ENCODE results near the gene DCP1B. TPM values are rescaled to one million over a fixed set of nuclear protein-coding genes. Genes with fewer than 3 reads are reported as not detected.

The DCP1B gene
- total and polyA plus RNA-seq, 2 of the 4 experiments (the other 2 are of a cell fraction): 13.3 to 19.7 TPM

- H3K27me3 ChIP-seq (ENCODE audit: control insufficient read depth, insufficient read depth, low read length): peaks cover 39% of the 10 kb centered on the region
- no CpG with 5 or more reads among the region's 4 CpGs for WGBS, 2 experiments (ENCODE audit: extremely low coverage in 2 of 2, insufficient read length in 1 of 2)
- POLR2A ChIA-PET (ENCODE audit: unreplicated experiment): no interaction called here
These were observed 23.1 kb upstream of the DCP1B start for GRCh38 chr12:2027351-2027750.

More at GRCh38 chr12:2027351-2027750, 23.1 kb upstream of the DCP1B start:
- BruUV-seq (replicated peaks): no TSS peak
- Histone ChIP-seq H2BK15ac (ENCODE audit: low read depth, low read length) (no peak overlapping the region), H3K36me3 (ENCODE audit: control insufficient read depth, insufficient read depth, low read length) (no peaks in the 10 kb centered on the region), H3K23ac (ENCODE audit: low read depth, low read length) (no peak overlapping the region), H2AFZ (replicated peaks; ENCODE audit: low read length, poor library complexity) (no peak overlapping the region), H2BK20ac (ENCODE audit: low read depth, low read length) (no peak overlapping the region), H4K8ac (ENCODE audit: low read depth in 2 of 2, low read length in 2 of 2) (no peak overlapping the region), H3K4me3 (ENCODE audit: insufficient read depth, low read depth, low read length) (no peak overlapping the region), H3K9me3 (ENCODE audit: control insufficient read depth, insufficient read depth, low read length) (peaks cover 2% of the 10 kb centered on the region), H3K4ac (ENCODE audit: low read depth, low read length) (no peak overlapping the region), H3K79me1 (ENCODE audit: low read depth in 1 of 2, low read length in 2 of 2) (no peaks in the 10 kb centered on the region), H2AK5ac (ENCODE audit: low read depth, low read length) (no peak overlapping the region), H3K4me2 (ENCODE audit: low read depth, low read length) (peak overlapping the region; percentile 66; the same call in 1 of the 2 replicates), H4K91ac (ENCODE audit: insufficient read depth, low read depth, low read length) (no peak overlapping the region), H4K5ac (ENCODE audit: low read depth, low read length) (no peak overlapping the region; the same call in 1 of the 2 replicates), H3K14ac (replicated peaks; ENCODE audit: low read depth, low read length) (no peak overlapping the region), H3K18ac (ENCODE audit: low read depth, low read length) (peak overlapping the region; percentile 40; the same call in 1 of the 2 replicates), H3K56ac (ENCODE audit: extremely low read depth, insufficient read depth, low read length) (no peak overlapping the region), H3K4me1 (ENCODE audit: control insufficient read depth, insufficient read depth, low read length) (no peaks in the 10 kb centered on the region), H4K20me1 (ENCODE audit: insufficient read depth, low read length) (no peaks in the 10 kb centered on the region), H2BK120ac (ENCODE audit: low read depth, low read length) (no peak overlapping the region), H2AK9ac (replicated peaks; ENCODE audit: low read depth, low read length, poor library complexity) (no peak overlapping the region), H3K27ac (ENCODE audit: insufficient read depth, low read length) (no peak overlapping the region), H3K9ac (ENCODE audit: low read depth, low read length) (no peak overlapping the region), H3K9me1 (ENCODE audit: insufficient read depth, low read length) (no peaks in the 10 kb centered on the region; the same call in 1 of the 2 replicates), H2BK5ac (ENCODE audit: low read depth, low read length, poor library complexity, severe bottlenecking) (no peak overlapping the region)
- no peak for TF ChIP-seq RCOR1 (IDR thresholded peaks at IDR 0.05; ENCODE audit: insufficient replicate concordance, low read length)
- no peak for TF ChIP-seq MAFK (IDR thresholded peaks at IDR 0.05; ENCODE audit: low read depth, low read length)
- TF ChIP-seq CEBPB (IDR thresholded peaks at IDR 0.05; ENCODE audit: low read depth, low read length): no peak
- no peak for TF ChIP-seq POLR2A (IDR thresholded peaks at IDR 0.05; ENCODE audit: low read depth, low read length)
- TF ChIP-seq RFX5 (IDR thresholded peaks at IDR 0.05; ENCODE audit: low read depth, low read length): peak; percentile 53; the same call in 1 of the 2 replicates
- ATAC-seq (ENCODE audit: low read depth): peak; percentile 79
- CTCF ChIA-PET: interaction anchor here (0.6 to 1.3 kb wide), 3 partner anchors 14 to 240 kb away, joined by 3 to 7 read pairs (median 3); no protein-coding TSS in a partner anchor
- dilution Hi-C loops (cut with HindIII; ENCODE audit: low sequenced_read_pairs, unreplicated experiment) (no loop called here), in situ Hi-C loops (cut with MboI; ENCODE audit: low sequenced_read_pairs) (loop anchor here (10.0 kb wide), 2 partner anchors 223 to 373 kb away; no protein-coding TSS in a partner anchor), intact Hi-C loops (cut with micrococcal nuclease) (no loop called here)
- DNase-seq: peak; percentile 73
